Right lobe of liver (tissue), 4 donors: ENCODE measurements around the gene TSC22D1.

Source experiments
- CTCF ChIP-seq, 4 donors: fragments of 200-600 bp in 3 of 4; fragments of 450-650 bp in 1 of 4; IDR thresholded peaks; one replicate each; pipeline versions ENCODE4 v1.5.1 to v1.8.0; 2016 to 2022; ENCODE audit warnings: antibody characterized with exemption in 4 of 4, mild to moderate bottlenecking in 2 of 4
- POLR2A ChIP-seq: fragments of 450-650 bp; IDR thresholded peaks from one replicate; pipeline ENCODE4 v1.6.1; 2017; ENCODE audit warnings: antibody characterized with exemption, mild to moderate bottlenecking
- donor health status: DM: no; HTN: no; CAD: no.
- donor health status: DM: no; HTN: no; CAD: no.
- donor health status: DM: no; HTN: yes; CAD: no.

- no peak for TF ChIP-seq CTCF (IDR thresholded peaks at IDR 0.05)
- TF ChIP-seq POLR2A: peak; percentile 88
These were observed 140.8 kb downstream of the TSC22D1 start for GRCh38 chr13:44435142-44435918.
